GM23248 (cell line): Measurements from ENCODE around the gene SLC9A9.

ENCODE experiments used
- EZH2 ChIP-seq: fragments of 200-600 bp; sonication (generic); IDR thresholded peaks from 2 replicates; pipeline ENCODE4 v1.6.1; 2018; ENCODE audit warnings: antibody characterized with exemption, mild to moderate bottlenecking; ENCODE audit not compliant: insufficient read depth, poor library complexity, severe bottlenecking
- EZH2phosphoT487 ChIP-seq: fragments of 200-600 bp; sonication (generic); IDR thresholded peaks from 2 replicates; pipeline ENCODE4 v1.6.1; 2018; ENCODE audit warnings: antibody characterized with exemption, moderate library complexity, mild to moderate bottlenecking, low read depth; ENCODE audit not compliant: insufficient read depth

DNA sequence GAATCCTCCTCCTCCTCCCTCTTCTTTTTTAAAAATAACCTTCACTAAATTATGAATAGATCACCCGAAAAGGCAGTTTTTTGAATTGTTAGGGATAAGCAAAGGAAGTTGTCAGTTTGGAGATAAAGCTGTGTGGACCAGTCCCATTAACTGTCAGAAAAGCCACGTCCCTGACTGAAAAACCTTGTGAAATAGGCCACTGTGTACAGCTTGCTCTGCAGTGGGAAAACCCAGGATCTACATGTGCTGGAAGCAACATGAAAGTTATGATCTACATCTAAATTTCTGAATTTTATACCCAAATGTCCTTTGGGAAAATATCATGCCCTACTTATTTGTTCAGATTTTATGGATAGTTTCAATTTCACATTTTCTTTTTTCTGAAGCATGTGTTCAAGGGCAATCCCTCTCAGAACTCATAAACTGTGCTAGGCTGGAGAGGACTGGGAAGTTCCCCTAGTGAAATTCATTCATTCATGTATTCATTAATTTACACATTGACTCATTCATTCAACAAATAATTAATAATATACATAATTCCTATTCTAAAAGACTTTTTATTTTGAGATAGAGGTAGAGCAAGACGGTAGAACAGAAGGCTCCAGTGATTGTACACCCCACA is 149.5 kb downstream of the SLC9A9 start:
- TF ChIP-seq EZH2: no peak
- TF ChIP-seq EZH2phosphoT487: no peak
